Measurements from ENCODE around the gene TMEM120B.

TMEM120B gene

GRCh38 chr12:121793838-121794533 lies 81.4 kb downstream of the TMEM120B start:
- DNase-seq, result peak; percentile 95

GRCh38 chr12:121794534-121795033 lies 82.0 kb downstream of the TMEM120B start:
- peak; percentile 64 for DNase-seq

GRCh38 chr12:121795034-121795968 lies 82.7 kb downstream of the TMEM120B start:
- peak; percentile 83 for DNase-seq

DNA sequence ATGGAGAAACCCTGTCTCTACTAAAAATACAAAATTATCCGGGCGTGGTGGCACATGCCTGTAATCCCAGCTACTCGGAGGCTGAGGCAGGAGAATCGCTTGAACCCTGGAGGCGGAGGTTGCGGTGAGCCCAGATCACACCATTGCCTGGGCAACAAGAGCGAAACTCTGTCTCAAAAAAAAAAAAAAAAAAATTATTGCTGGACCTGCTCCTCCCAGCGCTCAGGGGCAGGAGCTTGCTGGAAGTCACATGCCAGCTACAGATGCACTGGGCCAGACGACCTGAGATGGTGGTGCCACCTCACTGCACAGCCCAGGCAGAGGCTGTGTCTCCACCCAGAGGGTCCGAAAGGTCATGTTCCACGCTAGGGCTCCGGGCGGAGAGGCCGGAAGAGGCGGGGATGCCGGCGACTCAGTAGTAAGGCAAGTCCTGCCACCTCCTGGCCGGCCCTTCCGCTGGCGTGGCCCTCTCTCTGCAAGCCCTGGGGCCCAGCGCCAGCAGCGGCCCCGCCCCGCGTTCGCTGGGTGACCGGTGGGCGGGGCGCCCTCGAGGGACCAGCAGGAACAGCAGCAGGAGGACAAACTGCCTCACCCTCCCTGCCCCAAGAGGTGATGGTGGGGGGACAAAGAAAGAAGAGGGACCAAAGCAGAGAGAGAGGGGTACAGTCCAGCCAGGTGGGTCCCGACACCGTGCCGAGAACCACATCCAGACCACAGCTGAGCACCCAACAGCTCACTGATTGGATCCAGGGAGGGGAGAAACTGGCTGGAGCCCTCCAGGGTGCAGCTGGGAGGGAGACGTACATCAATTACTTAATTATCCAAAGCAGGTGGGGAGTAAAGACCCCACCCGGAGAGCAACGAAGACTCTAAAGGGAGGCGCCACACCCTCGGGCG lies 84.6 kb downstream of the TMEM120B start:
- no peak for DNase-seq

- DNase-seq, result no peak
These were observed 85.6 kb downstream of the TMEM120B start for GRCh38 chr12:121797937-121798786.

- no peak for DNase-seq
These were observed 86.2 kb downstream of the TMEM120B start for GRCh38 chr12:121798787-121799155.

DNA sequence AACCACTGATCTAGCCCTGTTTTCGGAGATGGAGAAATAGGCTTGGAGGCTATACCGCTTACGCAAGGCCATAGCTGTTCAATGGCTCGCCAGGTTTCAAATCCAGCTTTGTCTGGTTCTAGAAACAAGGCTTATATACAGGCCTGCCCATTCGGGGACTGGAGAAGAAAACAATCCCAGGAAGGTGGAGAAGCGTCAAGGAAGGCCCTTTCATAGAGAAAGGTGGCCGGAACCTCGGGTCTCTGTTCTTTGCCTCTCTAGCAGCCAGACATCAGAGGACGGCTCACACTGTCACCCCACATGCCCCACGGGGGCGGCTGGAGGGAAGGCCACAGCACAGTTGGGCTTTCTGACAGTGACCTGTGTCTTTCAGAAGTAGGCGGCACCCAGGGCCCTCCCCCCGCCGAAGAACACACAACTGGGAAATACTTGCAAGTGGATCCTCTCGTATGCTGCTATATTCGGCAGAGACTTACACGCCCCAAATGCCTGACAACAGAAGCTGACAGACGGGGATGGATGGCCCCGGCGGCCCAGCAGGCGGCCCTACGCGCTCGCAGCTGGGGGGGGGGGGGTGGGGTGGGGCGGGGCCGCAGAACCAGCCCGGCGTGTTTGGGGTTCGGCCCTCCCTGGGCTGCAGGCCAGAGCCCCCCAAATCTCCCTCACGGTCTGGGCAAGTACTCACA lies 86.7 kb downstream of the TMEM120B start:
- peak; percentile 79 for DNase-seq

DNA sequence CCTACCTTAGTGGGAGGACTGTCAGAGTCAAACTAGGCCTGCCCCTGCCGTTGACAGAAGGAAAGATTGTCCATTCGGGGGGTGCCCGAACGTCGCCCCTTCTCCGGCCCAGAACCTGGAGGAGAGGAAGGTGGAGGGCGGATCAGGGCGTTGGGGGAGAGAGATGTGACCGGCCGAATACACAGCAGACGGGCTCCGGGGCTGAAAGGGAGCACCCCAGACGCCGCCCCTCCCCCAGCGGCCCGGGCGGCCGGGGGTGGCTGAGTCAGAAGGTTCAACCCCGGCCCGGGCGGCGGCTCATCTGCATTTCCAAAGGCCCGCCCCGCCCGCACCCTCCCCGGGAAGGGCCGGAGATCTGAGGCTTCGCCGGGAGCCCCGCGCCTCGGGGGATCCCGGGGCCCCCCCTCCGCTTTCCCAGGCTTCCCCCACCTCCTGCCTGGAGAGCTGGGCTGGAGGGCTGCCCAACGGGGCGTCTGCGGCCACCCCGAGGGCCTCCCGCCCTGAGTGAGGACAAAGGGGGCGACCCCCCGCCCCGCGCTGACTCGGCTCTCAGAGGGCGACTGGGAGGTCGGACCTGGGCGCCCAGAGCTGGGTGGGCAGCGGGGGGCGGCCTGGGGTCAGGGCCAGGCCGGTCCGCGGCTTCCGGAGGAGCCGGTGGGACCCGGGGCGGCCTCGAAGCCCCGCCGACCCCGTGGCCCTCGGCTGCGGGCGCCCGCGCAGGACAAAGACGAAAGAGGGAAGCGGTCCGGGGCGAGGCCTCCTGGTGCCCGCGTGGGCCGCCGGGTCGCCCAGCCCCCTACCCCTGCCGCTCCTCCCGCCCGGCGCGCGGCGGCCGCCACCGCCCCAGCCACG lies 87.5 kb downstream of the TMEM120B start:
- peak; percentile 80 for DNase-seq

GRCh38 chr12:121800694-121801594 lies 88.4 kb downstream of the TMEM120B start:
- DNase-seq, result peak; percentile 81

DNA sequence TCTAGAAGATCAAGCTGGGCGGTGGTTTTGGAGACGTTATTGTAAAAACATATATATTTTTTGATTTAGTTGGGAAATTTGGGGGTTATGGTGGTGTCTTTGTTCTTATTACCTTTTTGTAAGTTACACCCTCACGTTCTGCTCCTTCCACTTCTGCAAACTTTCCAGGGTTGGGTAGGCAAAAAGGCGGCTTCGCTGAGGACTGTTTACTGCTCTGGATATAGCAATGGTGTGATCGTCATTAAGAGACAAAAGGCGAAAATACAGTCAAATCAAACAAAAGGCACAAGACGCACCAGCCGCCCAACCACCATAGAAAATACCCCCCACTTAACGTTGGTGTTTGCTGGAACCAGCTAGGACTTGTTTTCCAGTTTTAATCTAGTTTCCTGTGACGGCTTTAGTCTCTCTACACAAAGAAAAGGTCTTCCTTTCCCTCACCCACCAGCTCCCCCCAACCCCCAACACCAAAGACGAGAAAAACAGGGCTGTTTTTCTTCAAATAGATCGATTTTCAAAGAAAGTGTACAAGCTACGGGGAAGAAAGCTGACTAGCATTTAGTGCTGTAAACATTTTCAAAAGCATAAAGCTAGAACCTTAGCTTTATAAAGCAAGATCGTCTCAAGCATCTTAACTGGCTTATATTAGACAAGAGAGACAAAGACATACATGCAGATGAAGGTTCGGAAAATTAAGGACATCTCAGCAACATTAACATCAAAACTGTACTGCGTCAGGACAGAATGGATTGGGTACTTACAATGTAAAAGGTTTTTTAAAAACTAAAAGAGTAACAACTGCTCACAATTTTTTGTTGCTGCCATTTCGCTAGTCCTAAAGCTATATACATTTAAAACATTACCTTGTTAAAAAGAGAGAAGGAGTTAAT lies 89.3 kb downstream of the TMEM120B start:
- DNase-seq, result peak; percentile 84

DNA sequence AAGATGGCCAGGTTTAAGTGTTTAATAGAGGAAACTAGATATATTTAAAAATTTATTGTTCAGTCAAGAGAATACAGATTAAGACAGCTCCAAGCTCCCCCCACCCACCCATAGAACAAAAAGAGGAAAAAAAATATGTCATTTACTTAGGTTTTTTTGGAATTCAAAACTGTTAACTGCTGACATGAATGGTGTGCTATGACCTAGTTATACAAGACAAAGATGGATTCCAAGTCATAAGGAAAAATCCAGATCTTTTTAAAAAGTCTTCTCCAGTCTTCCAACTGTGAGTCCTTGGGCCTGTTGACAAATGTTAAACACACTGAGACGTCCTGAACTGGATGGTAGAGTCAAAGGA lies 89.9 kb downstream of the TMEM120B start:
- DNase-seq, result no peak

- peak; percentile 94 for DNase-seq
These were observed 90.5 kb downstream of the TMEM120B start for GRCh38 chr12:121802843-121803698.

DNA sequence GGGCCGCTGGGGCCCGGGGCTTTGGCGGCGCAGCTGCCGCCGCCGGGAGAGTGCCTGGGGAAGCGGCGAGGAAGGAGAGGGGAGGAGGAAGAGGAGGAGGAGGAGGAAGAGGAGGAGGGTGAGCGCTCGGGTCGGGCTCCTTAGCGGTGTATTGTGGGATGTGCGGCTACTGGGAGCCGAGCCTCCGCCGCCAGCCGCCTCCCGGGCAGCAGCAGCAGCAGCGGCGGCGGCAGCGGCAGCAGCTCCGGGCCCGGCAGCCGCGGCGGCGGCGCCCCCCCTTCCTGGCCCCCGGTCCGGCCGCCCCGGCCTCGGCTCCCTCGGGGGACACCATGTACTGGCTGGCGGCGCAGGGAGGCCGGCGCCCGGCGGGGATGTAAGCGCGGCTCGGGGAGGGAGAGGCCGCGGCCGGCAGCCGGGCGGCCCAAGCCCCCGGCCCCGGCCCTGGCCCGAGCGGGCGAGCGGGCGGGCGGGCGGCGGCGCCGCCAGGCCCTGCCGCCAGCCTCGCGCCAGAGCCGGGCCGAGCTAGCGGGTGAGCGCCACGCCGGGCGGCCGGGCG lies 91.4 kb downstream of the TMEM120B start, which contains the start of gene SETD1B:
Gene SETD1B (plus strand): TSS at position 149 of the 556 bp plus-strand sequence. CDS start 729 bp downstream, outside the sequence.
- DNase-seq, result peak; percentile 72

- peak; percentile 75 for DNase-seq
These were observed 92.0 kb downstream of the TMEM120B start for GRCh38 chr12:121804417-121805111.

DNA sequence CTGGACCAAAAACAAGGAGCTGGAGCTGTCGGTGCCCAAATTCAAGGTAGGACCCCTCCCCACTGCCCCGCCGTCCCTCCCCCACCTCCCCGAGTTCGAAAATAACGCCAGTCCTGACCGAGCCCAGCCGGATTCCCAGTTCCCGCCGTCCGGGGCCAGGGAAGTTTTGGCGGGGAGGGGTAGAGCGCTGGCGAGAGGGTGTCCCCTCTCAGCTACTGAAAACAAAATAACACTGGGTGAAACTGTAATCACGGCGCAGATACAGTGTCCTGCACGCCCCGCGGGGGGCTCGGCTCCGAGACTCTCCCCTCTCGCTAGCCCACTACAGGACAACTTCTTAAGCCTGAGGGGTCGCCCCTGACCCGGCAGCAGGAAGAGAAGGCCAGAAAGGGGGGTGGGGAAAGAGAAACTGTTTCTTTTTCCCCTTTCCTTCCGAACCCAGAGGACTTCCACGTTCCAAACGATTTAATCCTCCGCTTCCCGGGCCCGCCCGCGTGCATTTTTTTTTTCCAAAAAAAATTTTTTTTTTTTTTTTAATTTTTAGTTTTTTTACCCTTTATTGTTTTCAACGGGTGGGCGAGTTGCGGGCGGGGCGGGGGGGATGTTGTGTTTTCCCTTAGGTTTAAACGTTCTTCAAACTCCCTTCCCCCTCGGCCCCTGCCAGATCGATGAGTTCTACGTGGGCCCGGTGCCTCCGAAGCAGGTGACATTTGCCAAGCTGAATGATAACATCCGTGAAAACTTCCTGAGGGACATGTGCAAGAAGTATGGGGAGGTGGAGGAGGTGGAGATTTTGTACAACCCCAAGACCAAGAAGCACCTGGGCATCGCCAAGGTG lies 92.8 kb downstream of the TMEM120B start:
- DNase-seq, result no peak
